ENCODE results near the gene ZBED4. TPM values are rescaled to one million over a fixed set of nuclear protein-coding genes. Genes with fewer than 3 reads are reported as not detected.

ZBED4 gene
- total RNA-seq, 1 experiment from 2014 or later: 31.5 TPM

DNA sequence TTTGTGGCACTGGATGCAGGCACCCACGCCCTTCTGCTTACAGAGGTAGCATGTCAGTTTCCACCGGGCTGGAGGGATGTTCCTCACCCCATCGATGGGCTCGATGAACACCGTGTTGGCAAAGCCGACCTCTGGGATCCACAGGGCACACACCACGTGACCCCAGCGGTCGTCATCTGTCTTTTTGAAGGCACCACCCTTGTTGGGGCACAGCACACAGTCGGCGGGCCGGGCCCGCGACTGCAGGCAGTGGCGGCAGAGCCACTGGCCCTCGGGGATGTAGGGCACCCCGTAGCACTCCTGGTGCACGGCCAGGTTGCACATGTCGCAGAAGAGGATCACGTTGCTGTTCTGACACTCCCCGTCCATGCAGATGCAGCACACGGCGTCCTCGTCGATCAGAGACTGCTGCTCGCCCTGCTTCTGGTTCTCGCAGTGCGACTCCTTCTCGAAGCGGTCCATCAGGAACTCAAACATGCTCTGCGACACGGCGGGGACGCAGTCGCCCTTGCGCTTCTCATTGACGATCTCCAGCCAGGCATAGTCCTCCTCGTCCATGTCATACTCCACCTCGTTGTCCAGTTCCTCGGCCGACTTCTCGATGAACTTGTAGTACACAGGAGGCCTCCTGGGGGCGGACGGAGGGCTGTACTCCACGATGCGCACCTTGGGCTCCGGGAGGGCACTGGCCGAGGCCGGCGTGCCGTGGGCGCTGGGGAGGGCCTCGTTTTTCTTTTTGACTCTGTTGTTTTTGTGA, 30.2 kb upstream of the ZBED4 start:
- no peak for TF ChIP-seq EZH2 (IDR thresholded peaks at IDR 0.05; ENCODE audit: borderline replicate concordance, low read depth, low read length, poor library complexity, severe bottlenecking)
- TF ChIP-seq CTCF (conservative IDR thresholded peaks at IDR 0.05; ENCODE audit: low read depth, low read length): no peak
- ChIA-PET POLR2A (ENCODE audit: low non-redundant PET) (no interaction called here), CTCF (no interaction called here)
- H3K4me1 ChIP-seq (ENCODE audit: insufficient read depth, low read length, poor library complexity, severe bottlenecking): peaks cover 12% of the 10 kb centered on the region
- H3K4me3 ChIP-seq (ENCODE audit: low read depth, low read length, poor library complexity, severe bottlenecking): no peak overlapping the region
- no peak overlapping the region for H3K27ac ChIP-seq (ENCODE audit: low read depth, low read length, poor library complexity, severe bottlenecking)
- TSS peak; percentile 5 for BruUV-seq (replicated peaks)
- H3K36me3 ChIP-seq (ENCODE audit: insufficient read depth, low read length, poor library complexity, severe bottlenecking): peaks cover 67% of the 10 kb centered on the region
- H3K9me3 ChIP-seq (ENCODE audit: low read depth, low read length, poor library complexity, severe bottlenecking): no peaks in the 10 kb centered on the region
- intact Hi-C loops (cut with micrococcal nuclease; ENCODE audit: unreplicated experiment): no loop called here
- DNase-seq (ENCODE audit: low spot score): no peak
- no peaks in the 10 kb centered on the region for H3K27me3 ChIP-seq (replicated peaks; ENCODE audit: insufficient read depth, low read depth, low read length, poor library complexity)

DNA sequence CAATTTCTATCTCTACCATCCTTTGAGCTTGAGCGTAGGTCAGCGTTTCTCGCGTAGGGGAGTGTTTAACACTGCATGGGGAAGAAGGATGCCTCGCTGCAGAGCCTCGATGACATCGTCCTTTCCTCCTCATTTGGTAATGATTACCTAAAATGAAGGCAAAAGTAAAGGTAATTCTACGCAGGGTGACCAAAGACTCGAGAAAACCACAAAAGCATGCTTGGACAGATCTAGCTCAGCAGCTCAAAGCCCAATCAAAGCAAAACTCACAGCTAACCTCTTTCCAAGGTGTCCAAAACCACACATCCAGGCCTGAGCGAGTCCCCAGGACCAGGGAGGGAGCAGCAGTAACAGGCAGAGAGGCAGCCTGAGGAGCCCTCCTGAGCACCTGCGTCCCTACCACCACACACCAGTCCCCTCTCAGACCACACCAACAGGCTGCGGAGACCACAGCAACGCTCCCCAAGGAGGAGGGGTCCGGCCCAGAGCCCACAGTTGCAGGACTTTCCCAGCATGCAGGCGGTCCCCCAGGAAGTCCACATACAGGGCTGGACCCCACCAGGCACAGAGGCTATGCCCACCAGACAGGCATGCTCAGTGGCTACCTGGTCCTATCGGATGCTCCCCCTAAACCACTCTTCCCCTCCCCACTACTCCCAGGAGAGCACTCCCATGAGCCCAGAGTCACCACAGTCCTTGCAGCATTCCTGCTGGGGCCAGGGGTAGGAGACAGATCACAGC, 29.3 kb upstream of the ZBED4 start:
- H3K27me3 ChIP-seq (replicated peaks; ENCODE audit: insufficient read depth, low read depth, low read length, poor library complexity): no peaks in the 10 kb centered on the region
- H3K4me1 ChIP-seq (ENCODE audit: insufficient read depth, low read length, poor library complexity, severe bottlenecking): peaks cover 12% of the 10 kb centered on the region
- no peak for DNase-seq (ENCODE audit: low spot score)
- peaks cover 61% of the 10 kb centered on the region for H3K36me3 ChIP-seq (ENCODE audit: insufficient read depth, low read length, poor library complexity, severe bottlenecking)
- TF ChIP-seq CTCF (conservative IDR thresholded peaks at IDR 0.05; ENCODE audit: low read depth, low read length): no peak
- TF ChIP-seq EZH2 (IDR thresholded peaks at IDR 0.05; ENCODE audit: borderline replicate concordance, low read depth, low read length, poor library complexity, severe bottlenecking): no peak
- ChIA-PET CTCF (no interaction called here), POLR2A (ENCODE audit: low non-redundant PET) (no interaction called here)
- H3K4me3 ChIP-seq (ENCODE audit: low read depth, low read length, poor library complexity, severe bottlenecking): no peak overlapping the region
- intact Hi-C loops (cut with micrococcal nuclease; ENCODE audit: unreplicated experiment): no loop called here
- no peaks in the 10 kb centered on the region for H3K9me3 ChIP-seq (ENCODE audit: low read depth, low read length, poor library complexity, severe bottlenecking)
- peak overlapping the region; percentile 96 for H3K27ac ChIP-seq (ENCODE audit: low read depth, low read length, poor library complexity, severe bottlenecking)
- no TSS peak for BruUV-seq (replicated peaks)

DNA sequence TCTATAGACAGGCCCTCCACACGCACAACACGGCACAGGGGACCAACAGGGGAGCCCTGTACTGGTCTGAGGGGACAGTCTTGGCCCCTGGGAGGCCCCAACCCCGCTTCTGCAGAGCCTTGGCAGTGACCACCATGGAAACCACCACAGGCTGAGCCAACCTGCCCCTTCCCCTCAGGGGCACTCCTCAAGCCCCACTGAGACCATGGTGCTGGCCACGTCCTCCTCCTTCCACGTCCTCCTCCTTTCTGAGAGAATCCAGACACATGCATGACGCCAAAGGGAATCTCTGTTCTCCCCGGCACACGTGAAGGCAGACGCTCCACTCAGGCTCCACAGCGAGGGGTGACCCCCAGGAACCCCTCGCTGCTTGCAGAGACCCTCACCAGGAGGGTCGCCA, 28.7 kb upstream of the ZBED4 start:
- Histone ChIP-seq H3K27ac (ENCODE audit: low read depth, low read length, poor library complexity, severe bottlenecking) (peak overlapping the region; percentile 96), H3K9me3 (ENCODE audit: low read depth, low read length, poor library complexity, severe bottlenecking) (no peaks in the 10 kb centered on the region), H3K4me1 (ENCODE audit: insufficient read depth, low read length, poor library complexity, severe bottlenecking) (peaks cover 12% of the 10 kb centered on the region), H3K4me3 (ENCODE audit: low read depth, low read length, poor library complexity, severe bottlenecking) (peak overlapping the region; percentile 97), H3K27me3 (replicated peaks; ENCODE audit: insufficient read depth, low read depth, low read length, poor library complexity) (no peaks in the 10 kb centered on the region), H3K36me3 (ENCODE audit: insufficient read depth, low read length, poor library complexity, severe bottlenecking) (peaks cover 55% of the 10 kb centered on the region)
- ChIA-PET CTCF (no interaction called here), POLR2A (ENCODE audit: low non-redundant PET) (no interaction called here)
- intact Hi-C loops (cut with micrococcal nuclease; ENCODE audit: unreplicated experiment): no loop called here
- BruUV-seq (replicated peaks): no TSS peak
- no peak for TF ChIP-seq CTCF (conservative IDR thresholded peaks at IDR 0.05; ENCODE audit: low read depth, low read length)
- TF ChIP-seq EZH2 (IDR thresholded peaks at IDR 0.05; ENCODE audit: borderline replicate concordance, low read depth, low read length, poor library complexity, severe bottlenecking): no peak
- DNase-seq (ENCODE audit: low spot score): no peak

Data from A673 (cell line).